ENCODE results near the gene OVOL2.

Gene OVOL2

DNA sequence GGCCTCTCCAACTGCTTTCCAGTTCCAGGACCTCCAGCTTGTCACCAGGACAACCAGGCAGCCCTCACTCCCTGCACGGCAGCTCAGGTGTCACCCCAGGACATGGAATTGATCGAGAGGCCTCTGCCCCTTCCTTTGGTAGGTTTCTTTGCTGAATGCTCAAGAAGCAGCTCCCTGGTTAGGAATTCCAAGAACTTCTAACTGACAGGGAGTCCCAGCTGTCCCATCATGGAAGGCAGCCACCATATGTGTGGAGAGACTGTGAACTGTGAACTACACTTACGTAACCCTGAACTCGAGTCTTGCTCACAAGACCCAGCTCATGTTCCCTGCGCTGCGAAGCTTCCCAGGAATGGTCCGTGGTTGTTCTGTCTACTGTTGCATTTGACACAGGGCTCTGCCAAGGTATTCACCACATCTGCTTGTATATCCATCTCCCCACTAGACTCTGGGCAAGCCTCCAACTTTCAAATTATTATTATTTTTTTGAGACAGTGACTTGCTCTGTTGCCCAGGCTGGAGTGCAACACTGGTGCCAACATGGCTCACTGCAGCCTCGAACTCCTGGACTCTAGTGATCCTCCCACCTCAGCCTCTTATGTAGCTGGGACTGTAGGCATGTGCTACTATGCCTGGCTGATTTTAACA, 53.2 kb downstream of the OVOL2 start:
- H3K9me2 ChIP-seq (replicated peaks; ENCODE audit: insufficient read depth, low read length) = no peaks in the 10 kb centered on the region
- no peak overlapping the region for H3K4me3 ChIP-seq (ENCODE audit: insufficient read depth, low read length, poor library complexity, severe bottlenecking)
- no peaks in the 10 kb centered on the region for H3F3A ChIP-seq (ENCODE audit: insufficient read depth)
- H3K79me2 ChIP-seq (ENCODE audit: insufficient read depth, low read length) = no peaks in the 10 kb centered on the region
- H3K27ac ChIP-seq (ENCODE audit: low read depth, low read length) = no peak overlapping the region
- TF ChIP-seq EZH2phosphoT487 (conservative IDR thresholded peaks at IDR 0.05; ENCODE audit: low read length) = no peak
- TF ChIP-seq, protein P1, sequence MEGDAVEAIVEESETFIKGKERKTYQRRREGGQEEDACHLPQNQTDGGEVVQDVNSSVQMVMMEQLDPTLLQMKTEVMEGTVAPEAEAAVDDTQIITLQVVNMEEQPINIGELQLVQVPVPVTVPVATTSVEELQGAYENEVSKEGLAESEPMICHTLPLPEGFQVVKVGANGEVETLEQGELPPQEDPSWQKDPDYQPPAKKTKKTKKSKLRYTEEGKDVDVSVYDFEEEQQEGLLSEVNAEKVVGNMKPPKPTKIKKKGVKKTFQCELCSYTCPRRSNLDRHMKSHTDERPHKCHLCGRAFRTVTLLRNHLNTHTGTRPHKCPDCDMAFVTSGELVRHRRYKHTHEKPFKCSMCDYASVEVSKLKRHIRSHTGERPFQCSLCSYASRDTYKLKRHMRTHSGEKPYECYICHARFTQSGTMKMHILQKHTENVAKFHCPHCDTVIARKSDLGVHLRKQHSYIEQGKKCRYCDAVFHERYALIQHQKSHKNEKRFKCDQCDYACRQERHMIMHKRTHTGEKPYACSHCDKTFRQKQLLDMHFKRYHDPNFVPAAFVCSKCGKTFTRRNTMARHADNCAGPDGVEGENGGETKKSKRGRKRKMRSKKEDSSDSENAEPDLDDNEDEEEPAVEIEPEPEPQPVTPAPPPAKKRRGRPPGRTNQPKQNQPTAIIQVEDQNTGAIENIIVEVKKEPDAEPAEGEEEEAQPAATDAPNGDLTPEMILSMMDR (IDR thresholded peaks at IDR 0.05; ENCODE audit: insufficient read depth, low read length, poor library complexity, severe bottlenecking) = no peak
- H3K9me3 ChIP-seq (ENCODE audit: insufficient read depth, low read length) = no peaks in the 10 kb centered on the region
- no peaks in the 10 kb centered on the region for H4K20me1 ChIP-seq (ENCODE audit: low read depth, low read length)
- H3K27me3 ChIP-seq (ENCODE audit: low read length) = no peaks in the 10 kb centered on the region
- H3K9ac ChIP-seq (ENCODE audit: low read length) = no peak overlapping the region
- no peaks in the 10 kb centered on the region for H3K36me3 ChIP-seq (ENCODE audit: low read length)
- no peak overlapping the region for H3K4me2 ChIP-seq (ENCODE audit: low read depth, low read length, poor library complexity, severe bottlenecking)
- H2AFZ ChIP-seq (ENCODE audit: low read depth, low read length, severe bottlenecking) = no peak overlapping the region

DNA sequence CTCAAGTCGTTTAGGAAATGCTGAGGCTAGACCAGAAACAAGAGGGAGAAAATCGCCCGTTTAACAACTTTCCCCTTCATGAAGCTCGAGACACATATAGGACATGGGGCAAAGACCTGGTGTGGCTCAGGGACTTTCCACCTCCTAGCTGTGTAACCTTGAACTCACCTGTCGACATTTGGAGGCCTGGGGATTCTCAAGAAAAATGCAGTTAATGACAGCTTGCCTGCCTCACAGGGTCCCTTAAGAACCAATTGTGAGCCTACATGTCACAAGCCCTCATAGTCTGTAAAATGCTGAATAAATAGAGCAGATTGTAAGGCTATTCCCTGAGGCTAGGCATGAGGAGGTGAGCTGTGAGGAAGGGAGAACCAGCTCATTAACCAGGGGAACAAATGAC, 53.8 kb downstream of the OVOL2 start:
- Histone ChIP-seq H3K27me3 (ENCODE audit: low read length) (no peaks in the 10 kb centered on the region), H3K9me2 (replicated peaks; ENCODE audit: insufficient read depth, low read length) (no peaks in the 10 kb centered on the region), H3K27ac (ENCODE audit: low read depth, low read length) (no peak overlapping the region), H3F3A (ENCODE audit: insufficient read depth) (no peaks in the 10 kb centered on the region), H3K9me3 (ENCODE audit: insufficient read depth, low read length) (no peaks in the 10 kb centered on the region), H3K79me2 (ENCODE audit: insufficient read depth, low read length) (no peaks in the 10 kb centered on the region), H3K4me3 (ENCODE audit: insufficient read depth, low read length, poor library complexity, severe bottlenecking) (no peak overlapping the region), H2AFZ (ENCODE audit: low read depth, low read length, severe bottlenecking) (no peak overlapping the region), H3K9ac (ENCODE audit: low read length) (no peak overlapping the region), H3K36me3 (ENCODE audit: low read length) (no peaks in the 10 kb centered on the region), H3K4me2 (ENCODE audit: low read depth, low read length, poor library complexity, severe bottlenecking) (no peak overlapping the region), H4K20me1 (ENCODE audit: low read depth, low read length) (no peaks in the 10 kb centered on the region)
- no peak for TF ChIP-seq EZH2phosphoT487 (conservative IDR thresholded peaks at IDR 0.05; ENCODE audit: low read length)
- TF ChIP-seq, protein P1 (IDR thresholded peaks at IDR 0.05; ENCODE audit: insufficient read depth, low read length, poor library complexity, severe bottlenecking) = no peak

DNA sequence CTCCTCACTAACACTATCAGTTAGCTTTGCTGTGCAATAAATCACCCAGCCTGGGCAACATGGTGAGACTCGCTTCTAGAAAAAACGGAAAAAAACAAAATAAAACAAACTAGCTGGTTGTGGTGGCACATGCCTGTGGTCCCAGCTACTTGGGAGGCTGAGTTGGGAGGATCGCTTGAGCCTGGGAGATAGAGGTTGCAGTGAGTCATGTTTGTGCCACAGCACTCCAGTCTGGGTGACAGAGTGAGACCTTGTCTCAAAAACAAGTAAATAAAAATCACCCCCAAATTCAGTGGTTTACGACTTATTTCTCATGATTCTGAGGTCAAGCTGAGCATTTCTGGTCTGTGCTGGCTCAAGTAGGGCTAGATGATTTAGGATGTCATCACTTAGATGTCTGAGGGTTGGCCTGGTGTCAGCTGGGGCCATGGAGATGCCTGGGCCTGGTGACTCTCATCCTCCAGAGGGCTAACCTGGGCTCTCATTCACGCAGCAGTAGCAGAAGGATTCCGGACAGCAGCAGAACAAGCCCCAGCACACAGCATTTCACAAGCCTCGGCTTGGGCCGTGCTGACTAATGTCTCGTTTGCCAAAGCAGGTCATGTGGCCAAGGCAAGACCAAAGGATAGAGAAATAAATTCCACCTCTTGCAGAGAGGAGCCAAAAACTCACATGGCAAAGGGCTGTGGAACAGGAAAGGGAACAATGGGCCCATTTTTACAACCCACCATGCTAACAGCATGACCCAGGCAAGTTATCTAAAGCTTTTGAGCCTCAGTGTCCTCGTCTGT, 56.4 kb downstream of the OVOL2 start:
- no peaks in the 10 kb centered on the region for H3F3A ChIP-seq (ENCODE audit: insufficient read depth)
- H3K27ac ChIP-seq (ENCODE audit: low read depth, low read length) = no peak overlapping the region
- no peak overlapping the region for H3K9ac ChIP-seq (ENCODE audit: low read length)
- no peaks in the 10 kb centered on the region for H4K20me1 ChIP-seq (ENCODE audit: low read depth, low read length)
- no peak for TF ChIP-seq EZH2phosphoT487 (conservative IDR thresholded peaks at IDR 0.05; ENCODE audit: low read length)
- TF ChIP-seq, protein P1 (IDR thresholded peaks at IDR 0.05; ENCODE audit: insufficient read depth, low read length, poor library complexity, severe bottlenecking) = no peak
- H3K79me2 ChIP-seq (ENCODE audit: insufficient read depth, low read length) = no peaks in the 10 kb centered on the region
- H3K36me3 ChIP-seq (ENCODE audit: low read length) = no peaks in the 10 kb centered on the region
- H3K4me2 ChIP-seq (ENCODE audit: low read depth, low read length, poor library complexity, severe bottlenecking) = no peak overlapping the region
- no peaks in the 10 kb centered on the region for H3K9me3 ChIP-seq (ENCODE audit: insufficient read depth, low read length)
- H2AFZ ChIP-seq (ENCODE audit: low read depth, low read length, severe bottlenecking) = no peak overlapping the region
- no peaks in the 10 kb centered on the region for H3K9me2 ChIP-seq (replicated peaks; ENCODE audit: insufficient read depth, low read length)
- no peaks in the 10 kb centered on the region for H3K27me3 ChIP-seq (ENCODE audit: low read length)
- H3K4me3 ChIP-seq (ENCODE audit: insufficient read depth, low read length, poor library complexity, severe bottlenecking) = no peak overlapping the region

All from SU-DHL-6 (cell line).